Measurements from ENCODE around the gene SLC14A1.
"Not testable (repeated sequence)": the region's sequence is repeated elsewhere in the genome, so short reads cannot be mapped to it uniquely, and the experiment has no call there.

SLC14A1 gene

DNA sequence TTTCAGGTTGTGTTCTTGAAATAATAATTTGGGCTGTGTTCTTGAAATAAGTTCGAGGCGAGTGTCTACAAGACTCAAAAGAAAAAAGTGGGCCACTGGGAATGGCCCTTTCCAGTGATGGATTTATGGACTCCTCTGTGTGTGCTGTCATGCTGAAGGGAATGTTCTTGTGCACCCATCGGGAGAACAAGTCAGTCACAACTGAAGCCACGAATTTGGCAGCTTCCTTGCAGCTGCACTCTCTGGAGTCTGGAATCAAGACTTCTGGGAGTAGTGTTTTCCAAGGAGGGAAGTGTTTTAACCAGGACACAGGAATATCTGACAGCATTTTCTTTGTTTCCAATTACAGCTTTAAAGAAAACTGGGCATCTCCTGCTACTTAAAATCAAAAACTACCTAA lies 620 bp downstream of the SLC14A1 start:
- no peak for DNase-seq

DNA sequence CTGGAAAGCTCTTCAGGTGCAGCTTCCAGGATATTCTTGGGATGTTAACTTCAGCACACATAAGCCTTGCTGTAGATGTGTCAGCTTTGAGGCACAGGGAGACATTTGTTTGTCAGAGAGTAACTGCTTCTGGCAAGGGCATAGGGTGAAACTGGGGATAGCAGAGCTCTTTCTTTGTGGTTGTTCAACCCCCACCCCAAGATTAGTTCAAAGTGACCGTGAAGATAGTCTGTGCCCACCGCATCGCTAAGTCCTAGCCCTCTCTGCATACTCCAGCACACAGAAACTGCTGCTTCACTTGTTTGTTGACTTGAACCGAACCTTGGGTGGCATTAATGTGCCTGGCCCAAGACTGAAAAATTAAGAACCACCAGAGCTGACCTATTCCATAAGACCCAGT lies 1.4 kb downstream of the SLC14A1 start:
- no peak for DNase-seq

DNA sequence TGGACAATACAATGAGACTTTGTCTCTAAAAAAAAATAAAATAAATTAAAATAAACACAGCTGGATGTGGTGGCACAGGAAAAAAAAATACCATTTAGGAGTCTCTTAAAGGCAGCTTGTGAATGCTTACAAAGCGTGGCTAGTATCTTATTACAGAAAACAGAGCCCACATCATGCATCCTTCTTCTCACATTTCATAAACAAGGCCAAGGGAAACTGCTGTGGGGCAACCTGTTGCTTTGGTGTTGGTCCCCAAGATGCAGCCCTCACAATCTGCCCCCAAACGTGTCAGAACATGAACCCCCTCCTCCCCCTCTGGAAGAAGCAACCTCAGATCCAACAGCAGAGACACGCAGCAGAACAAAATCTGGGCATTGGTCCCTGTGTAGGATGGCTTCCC lies 2.6 kb downstream of the SLC14A1 start:
- DNase-seq, result no peak

DNA sequence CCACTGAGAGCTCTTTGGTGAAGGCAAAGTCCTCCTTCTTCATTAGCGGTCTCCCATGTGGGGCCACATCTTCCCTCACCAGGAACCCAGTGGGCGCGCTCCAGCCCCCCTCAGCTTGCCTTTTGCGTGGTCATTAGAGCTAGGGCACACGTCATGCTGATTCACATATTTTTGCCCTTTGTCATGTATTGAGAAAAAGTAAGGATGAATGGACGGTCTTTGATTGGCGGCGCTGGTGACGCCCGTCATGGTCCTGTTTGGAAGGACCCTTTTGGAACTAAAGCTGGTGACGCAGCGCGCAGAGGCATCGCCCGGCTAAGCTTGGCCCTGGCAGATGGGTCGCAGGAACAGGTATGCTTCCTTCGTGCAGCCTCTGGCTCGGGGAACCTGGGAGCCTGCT lies 3.1 kb downstream of the SLC14A1 start:
- DNase-seq, result no peak

DNA sequence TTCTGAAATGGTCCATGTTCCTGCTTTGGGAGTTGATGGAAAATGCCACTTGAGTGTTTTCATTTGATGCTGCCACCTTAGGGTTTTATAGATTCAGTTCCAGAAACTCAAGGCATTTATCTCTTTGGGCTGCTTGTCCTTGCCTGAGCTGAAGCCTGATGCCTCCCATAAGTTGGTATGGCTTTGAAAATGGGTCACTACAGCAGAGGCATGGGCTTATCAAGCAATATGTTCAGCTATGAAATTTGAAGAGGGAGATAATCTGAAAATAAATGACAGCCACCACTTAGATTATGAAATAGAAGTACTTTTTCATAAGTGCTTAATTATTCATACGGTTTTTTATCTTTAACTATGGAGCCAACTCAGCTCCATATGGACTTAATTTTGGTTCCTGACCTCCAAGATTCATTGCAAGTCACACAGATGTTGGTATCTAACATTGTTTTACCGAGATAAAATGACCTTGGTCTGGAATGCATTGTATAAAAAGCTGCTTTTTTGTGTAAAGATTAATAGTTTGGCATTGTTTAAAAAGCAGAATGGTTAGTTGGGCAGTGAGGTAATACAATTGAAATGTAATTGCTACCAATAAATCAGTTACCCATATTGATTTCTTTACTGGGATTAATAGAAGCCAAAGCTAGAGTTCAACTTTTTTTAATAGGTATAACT lies 4.5 kb downstream of the SLC14A1 start:
- DNase-seq, result no peak

DNA sequence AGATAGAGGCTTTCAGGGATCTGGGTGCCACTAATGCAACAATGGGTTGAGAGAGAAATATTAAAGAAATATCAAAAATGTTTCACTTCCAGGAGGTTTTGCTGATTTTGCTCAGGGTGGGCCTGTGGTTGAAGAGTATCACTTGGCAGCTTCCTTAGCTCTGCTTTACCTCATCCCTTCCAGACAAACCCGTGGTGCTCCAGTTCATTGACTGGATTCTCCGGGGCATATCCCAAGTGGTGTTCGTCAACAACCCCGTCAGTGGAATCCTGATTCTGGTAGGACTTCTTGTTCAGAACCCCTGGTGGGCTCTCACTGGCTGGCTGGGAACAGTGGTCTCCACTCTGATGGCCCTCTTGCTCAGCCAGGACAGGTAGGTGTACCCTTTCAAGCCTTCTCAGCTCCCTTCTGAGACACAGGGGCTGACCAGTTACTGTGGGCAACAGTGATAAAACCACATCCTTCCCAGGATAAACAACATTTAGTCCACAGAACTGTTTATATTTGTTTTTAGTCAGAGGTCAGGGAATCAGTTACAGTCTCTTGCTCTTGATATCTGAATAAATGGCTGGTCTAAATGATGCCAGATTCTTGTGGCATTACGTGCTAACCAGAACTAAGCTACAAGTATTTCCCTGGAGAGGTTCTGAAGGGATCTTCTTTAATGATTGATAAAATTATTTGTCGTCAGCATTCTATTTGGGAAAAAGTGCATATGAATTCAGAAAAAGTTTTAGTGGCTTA lies 7.0 kb downstream of the SLC14A1 start:
- DNase-seq, result no peak

DNA sequence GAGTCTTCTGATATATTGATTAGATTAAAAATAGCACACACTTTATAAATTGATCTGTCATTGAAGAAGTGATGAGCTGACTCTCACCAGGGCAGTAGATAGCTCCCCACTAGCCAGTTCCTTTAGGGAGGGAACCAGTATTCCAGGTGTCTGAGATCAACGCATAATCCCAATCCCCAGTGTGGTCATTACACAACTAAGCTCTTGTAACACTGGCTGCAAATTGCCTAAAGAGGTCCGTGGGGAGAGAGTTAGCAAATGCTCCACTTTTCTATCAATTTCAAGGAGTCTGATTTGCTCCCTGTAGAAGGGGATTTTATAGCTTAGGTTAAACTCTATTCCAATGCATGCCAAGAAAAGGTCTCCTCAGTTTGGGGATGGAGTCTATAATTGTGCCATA lies 7.7 kb downstream of the SLC14A1 start:
- no peak for DNase-seq

DNA sequence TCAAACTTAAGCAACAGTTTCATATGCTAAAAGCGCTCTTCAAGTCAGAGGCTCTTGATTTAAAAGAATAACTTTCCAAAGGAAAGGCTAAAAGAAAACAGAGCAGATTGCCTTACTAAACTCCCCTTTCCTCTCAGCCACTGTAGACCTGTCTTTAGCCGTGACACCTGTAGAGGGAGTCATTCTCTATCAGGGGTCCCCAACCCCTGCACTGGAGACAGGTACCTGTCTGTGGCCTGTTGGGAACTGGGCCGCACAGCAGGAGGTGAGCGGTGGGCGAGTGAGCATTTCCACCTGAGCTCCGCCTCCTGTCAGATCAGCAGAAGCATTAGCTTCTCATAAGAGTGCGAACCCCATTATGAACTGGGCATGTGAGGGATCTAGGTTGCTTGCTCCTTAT lies 9.6 kb downstream of the SLC14A1 start:
- DNase-seq, result no peak

DNA sequence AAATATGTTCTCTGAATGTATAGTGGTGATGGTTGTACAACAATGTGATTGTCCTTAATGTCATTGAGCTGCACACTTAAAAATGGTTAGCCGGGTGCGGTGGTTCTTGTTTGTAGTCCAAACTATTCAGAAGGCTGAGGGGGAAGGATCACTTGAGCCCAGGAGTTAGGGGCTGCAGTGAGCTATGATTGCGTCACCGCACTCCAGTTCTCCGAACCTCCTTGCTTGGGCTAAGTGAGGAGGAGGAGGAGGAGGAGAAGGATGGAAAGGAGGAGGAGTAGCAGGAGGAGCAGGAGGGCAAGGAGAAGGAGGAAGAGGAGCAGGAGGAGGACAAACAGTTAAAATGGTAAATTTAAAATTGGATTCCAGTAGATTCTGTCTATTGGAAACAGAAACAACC lies 10.5 kb downstream of the SLC14A1 start:
- no peak for DNase-seq

DNA sequence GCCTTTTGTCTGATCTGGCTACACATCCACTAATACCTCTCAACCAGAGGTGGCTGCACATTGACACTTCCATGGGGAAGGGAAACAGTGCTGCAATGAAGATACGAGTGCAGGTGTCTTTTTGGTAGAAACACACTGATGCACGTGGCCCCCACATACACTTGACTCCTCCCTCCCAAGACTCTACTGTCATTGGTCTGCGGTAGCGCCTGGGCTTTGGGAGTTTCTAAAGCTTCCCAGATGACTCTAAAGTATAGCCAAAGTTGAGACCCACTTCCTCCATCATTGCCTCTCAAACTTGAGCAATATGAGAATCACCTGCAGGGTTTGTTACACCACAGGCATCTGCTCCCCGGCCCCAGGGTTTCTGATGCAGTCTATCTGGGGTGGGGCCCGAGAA lies 11.0 kb downstream of the SLC14A1 start:
- no peak for DNase-seq

DNA sequence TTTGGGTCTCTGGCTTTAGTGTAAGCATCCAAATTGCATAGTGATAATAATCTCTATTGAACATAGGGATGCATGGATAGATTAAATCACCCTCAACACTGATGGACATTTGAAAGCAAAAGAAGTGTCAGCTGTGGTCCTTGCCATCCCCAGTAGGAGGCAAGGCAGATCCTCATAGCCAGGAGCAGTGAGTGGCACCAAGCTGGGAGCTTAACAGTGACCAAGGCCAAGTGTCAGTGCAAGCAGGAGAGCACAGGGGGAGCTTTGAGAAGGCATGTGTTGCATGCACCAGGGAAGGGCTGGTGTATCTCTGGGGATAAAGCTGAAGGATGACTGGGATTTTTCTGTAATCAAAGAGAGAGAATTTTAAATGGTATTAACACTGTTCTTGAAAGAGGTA lies 14.7 kb downstream of the SLC14A1 start:
- DNase-seq, result no peak

DNA sequence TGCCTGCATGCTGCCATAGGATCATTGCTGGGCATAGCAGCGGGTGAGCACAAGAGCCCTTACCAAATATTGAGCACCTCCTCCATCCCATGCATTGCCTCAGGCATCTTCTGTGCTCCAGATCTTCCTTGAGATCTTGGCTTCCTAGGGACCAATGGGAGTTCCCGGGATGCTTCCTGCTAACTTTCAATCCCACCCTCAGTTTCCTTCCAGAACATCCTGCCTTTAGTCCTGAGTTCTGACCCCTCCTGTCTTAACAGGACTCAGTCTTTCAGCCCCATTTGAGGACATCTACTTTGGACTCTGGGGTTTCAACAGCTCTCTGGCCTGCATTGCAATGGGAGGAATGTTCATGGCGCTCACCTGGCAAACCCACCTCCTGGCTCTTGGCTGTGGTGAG lies 15.3 kb downstream of the SLC14A1 start:
- no peak for DNase-seq

DNA sequence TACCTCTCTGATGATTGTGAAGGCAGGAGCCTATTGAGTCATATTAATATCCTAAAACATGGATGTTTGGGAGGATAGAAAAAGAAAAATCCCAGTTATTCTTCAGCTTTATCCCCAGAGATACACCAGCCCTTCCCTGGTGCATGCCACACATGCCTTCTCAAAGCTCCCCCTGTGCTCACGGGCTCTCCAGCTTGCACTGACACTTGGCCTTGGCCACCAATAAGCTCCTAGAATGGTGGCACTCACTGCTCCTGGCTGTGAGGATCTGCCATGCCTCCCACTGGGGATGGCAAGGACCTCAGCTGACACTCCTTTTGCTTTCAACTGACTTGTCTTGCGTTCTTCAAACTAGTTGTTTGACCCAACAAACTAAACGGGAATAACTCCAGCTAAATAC lies 15.9 kb downstream of the SLC14A1 start:
- DNase-seq, result no peak

DNA sequence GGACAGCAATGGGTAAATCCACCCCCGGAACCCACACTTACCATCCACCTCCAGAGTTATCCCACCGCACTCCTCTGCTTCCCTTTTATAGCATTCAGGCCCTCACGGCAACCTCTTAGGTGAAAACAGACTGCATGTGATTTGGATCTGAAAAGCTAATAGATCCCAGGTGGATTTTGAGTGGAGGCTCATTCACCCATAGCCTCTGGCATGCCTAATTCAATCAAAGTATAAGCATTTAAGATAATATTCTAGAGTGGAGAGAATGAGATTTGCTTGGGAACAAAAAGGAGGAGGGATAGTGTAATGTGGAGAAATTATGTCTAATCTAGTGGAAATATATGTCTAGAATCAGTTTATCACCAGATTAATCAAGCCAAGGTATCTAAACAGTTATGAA lies 17.1 kb downstream of the SLC14A1 start:
- no peak for DNase-seq

DNA sequence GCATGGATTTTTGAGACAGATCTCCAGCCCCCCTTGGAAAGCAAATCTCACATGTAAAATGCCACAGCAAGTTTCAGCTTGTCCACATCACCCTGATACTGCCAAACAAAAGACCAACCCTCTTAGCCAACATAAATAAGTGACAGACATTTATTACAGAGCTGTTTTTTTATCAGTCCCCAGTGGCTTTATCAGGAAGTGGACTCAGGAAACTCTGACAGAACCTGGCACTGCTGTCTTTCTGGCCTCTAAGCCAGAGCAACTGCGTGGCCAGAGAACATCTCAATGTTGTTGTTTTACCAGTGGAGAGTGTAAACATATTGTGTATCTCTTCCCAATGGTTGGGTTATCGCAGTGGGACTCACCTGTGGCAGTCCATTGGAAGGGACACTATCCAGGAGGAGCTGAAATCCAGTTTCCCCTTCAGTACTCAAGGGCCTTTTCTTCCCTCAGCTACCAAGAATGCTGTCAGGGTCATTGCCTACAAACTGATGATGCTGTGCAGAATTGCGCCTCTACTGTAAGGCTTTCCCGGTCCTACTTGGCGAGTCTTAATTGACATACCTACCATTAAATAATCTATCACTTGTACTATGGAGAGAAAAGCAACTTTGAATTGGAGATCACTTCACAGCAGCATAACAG lies 22.0 kb downstream of the SLC14A1 start:
- DNase-seq, result no peak

DNA sequence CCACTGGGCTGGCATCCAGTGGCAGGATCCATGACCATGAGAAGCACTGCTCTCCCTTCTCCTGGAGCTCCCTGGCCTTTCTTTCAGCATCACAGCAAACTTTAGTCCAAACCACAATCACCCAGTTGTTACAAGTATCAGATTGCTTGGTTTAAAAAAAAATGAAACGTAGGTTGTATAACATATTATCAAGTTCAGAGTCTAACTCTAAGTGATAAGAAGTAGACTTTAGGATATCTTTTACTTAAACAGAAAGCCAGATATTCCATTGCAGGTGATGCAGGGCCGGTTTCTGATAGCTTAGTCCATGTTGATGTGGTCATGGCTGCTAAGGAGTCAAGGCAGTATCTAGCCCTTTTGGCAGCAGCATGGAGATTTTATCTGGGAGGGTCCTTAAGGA lies 24.5 kb downstream of the SLC14A1 start:
- DNase-seq, result no peak

DNA sequence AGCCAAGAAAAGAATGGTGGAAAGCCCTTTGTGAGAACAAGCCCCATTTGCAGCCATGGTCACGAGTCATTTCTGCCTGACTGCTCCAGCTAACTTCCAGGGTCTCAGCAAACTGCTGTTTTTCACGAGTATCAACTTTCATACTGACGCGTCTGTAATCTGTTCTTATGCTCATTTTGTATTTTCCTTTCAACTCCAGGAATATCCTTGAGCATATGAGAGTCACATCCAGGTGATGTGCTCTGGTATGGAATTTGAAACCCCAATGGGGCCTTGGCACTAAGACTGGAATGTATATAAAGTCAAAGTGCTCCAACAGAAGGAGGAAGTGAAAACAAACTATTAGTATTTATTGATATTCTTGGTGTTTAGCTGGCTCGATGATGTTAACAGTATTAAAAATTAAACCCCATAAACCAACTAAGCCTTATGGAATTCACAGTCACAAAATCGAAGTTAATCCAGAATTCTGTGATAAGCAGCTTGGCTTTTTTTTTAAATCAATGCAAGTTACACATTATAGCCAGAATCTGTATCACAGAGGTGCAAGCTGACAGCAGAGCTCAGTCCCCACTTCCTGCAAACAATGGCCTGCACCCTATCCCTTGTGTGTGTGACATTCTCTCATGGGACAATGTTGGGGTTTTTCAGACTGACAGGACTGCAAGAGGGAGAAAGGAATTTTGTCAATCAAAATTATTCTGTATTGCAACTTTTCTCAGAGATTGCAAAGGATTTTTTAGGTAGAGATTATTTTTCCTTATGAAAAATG lies 26.1 kb downstream of the SLC14A1 start:
- DNase-seq, result no peak

DNA sequence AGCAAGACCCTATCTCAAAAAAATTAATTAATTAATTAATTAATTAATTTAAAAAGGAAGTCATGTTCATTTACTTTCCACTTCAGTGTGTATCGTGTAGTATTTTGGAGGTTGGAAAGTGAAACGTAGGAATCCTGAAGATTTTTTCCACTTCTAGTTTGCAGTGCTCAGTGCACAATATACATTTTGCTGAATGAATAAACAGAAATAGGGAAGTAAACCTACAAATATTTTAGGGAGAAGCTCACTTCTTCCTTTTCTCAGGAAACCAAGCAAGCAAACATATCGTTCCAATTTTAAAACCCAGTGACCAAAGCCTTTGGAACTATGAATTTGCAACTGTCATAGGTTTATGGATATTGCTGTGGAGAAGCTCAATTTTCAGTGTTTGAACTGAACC lies 27.8 kb downstream of the SLC14A1 start:
- no peak for DNase-seq

DNA sequence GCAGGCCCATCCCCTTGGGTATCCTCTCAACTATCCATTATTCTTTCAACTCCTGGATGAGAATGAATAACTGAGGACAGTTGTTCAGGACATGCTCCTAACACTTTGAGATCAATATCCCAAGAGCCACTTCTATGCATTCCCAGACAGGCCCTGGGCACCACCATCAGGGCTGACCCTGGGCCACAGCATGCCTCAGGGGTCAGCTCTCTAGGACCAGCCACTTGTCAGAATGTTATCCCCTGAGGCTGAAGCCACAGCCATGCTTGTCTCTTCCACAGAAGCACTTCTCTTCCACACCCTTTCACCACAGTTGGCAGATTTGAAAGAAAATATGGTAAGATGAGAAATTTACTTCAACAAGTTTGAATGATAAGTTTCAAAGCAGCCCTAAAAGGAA lies 28.7 kb downstream of the SLC14A1 start:
- no peak for DNase-seq

DNA sequence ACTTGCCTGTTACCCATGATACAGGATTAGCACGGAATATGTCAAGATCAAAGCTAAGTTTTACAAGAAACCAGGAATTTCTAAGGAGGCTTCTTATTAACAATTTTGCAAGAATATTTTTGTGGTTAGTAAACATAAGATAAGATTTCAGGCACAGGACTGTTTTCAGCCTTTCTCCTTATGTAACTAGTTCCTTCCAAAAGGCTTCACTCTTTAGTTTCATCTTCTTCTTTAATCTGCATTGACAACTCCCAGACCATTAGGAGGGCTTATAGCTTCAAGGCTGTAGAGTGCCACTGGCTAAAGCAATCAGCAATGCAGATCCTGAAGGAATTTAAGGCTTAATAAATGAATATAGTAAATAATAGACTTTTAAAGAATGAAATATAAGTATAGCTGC lies 29.3 kb downstream of the SLC14A1 start:
- DNase-seq, result no peak

DNA sequence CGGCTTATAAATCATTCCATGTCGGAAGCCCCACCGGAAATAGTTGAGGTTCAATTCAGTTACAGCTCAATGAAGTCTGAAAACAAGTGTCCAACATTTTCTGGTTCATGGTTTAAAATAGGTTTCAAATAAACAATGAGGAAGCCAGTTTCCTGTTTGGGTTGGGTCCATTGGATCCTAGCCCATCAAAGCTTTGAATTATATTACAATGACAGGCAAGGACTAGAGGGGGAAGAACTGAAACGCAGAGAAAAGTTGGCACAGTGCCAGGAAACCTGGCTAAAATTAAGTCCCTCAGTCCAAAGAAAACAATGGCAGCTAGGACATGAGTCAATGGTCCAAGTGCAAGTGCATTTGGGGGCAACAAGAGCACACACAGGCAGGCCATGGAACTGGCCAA lies 32.0 kb downstream of the SLC14A1 start:
- DNase-seq, result no peak

DNA sequence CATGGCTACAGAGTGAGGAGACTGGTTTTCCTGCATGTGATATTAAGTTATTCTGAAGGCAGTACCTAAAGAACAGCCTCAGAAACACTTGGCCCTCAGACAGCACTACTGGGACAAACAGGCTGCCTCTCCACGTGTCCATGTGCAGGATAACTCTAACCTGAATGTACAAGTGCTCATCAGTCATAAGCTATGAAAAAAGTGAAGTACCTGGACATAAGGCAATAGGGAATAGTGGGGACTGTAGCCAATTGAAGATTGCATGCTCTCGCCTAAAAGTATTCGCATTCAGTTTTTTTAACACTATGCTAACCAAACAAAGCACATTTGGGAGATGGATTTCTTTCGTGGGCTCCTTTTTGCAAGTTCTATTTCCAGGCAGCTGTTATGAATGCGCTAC lies 33.0 kb downstream of the SLC14A1 start:
- DNase-seq, result no peak

DNA sequence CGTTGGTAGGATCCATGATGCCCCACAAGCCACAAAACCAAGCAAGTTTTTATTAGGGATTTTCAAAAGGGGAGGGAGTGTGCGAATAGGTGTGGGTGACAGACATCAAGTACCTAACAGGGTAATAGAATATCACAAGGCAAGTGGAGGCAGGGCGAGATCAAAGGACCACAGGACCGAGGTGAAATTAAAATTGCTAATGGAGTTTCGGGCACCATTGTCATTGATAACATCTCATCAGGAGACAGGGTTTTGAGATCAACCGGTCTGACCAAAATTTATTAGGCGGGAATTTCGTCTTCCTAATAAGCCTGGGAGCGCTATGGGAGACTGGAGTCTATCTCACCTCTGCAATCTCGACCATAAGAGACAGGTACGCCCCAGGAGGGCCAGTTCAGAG lies 33.7 kb downstream of the SLC14A1 start:
- DNase-seq, result not testable (repeated sequence)

All from stimulated activated CD4-positive, alpha-beta T cell treated with anti-CD3 and anti-CD28 coated beads, Interleukin-4, amount 100 ng/mL, for 1 hour (primary cell).